ENCODE measurements around the gene KIF2A. TPM values are rescaled to one million over a fixed set of nuclear protein-coding genes. Genes with fewer than 3 reads are reported as not detected.
A peak's percentile ranks its signal among the peaks of the same experiment; 100 is the strongest.

Gene KIF2A
- total and polyA plus RNA-seq, 2 of the 13 experiments (the other 11 are each of a cell fraction or from before 2014, with no cell fraction given): 8.5 to 19.2 TPM

GRCh38 chr5:62305715-62306322 is at the start of gene KIF2A (continued):
- TF ChIP-seq ZNF230 (CRISPR knock-in tag; IDR thresholded peaks at IDR 0.05) (0 out of 2 replicates have a peak, but pooled peaks have one; percentile 39), ZNF501 (CRISPR knock-in tag; IDR thresholded peaks at IDR 0.05) (peak; percentile 68; the same call in 1 of the 2 replicates), ZNF563 (CRISPR knock-in tag; IDR thresholded peaks at IDR 0.05) (peak; percentile 82; the same call in 1 of the 2 replicates), NFKB2 (CRISPR knock-in tag; IDR thresholded peaks at IDR 0.05; ENCODE audit: borderline replicate concordance) (0 out of 2 replicates have a peak, but pooled peaks have one; percentile 33), SOX5 (CRISPR knock-in tag; IDR thresholded peaks at IDR 0.05; ENCODE audit: borderline replicate concordance) (peak; percentile 22; the same call in 1 of the 2 replicates), CCDC6 (CRISPR knock-in tag; IDR thresholded peaks at IDR 0.05) (peak; percentile 93), THAP11 (CRISPR knock-in tag; IDR thresholded peaks at IDR 0.05) (peak; percentile 73; the same call in 1 of the 2 replicates), ZNF296 (CRISPR knock-in tag; conservative IDR thresholded peaks at IDR 0.05) (no peak), FLYWCH1 (CRISPR knock-in tag; IDR thresholded peaks at IDR 0.05) (no peak), ZNF367 (CRISPR knock-in tag; IDR thresholded peaks at IDR 0.05; ENCODE audit: borderline replicate concordance) (peak; percentile 64; the same call in 1 of the 2 replicates), JUN (CRISPR knock-in tag; IDR thresholded peaks at IDR 0.05) (0 out of 2 replicates have a peak, but pooled peaks have one; percentile 35), SNAPC2 (CRISPR knock-in tag; IDR thresholded peaks at IDR 0.05) (peak; percentile 79; the same call in 1 of the 2 replicates), SCMH1 (CRISPR knock-in tag; IDR thresholded peaks at IDR 0.05; ENCODE audit: borderline replicate concordance) (no peak), SMYD3 (CRISPR knock-in tag; IDR thresholded peaks at IDR 0.05) (peak; percentile 80), PRMT3 (CRISPR knock-in tag; IDR thresholded peaks at IDR 0.05; ENCODE audit: borderline replicate concordance, low read depth) (peak; percentile 89), ZBTB2 (CRISPR knock-in tag; IDR thresholded peaks at IDR 0.05; ENCODE audit: low read depth) (no peak)
- TF ChIP-seq, protein P1, sequence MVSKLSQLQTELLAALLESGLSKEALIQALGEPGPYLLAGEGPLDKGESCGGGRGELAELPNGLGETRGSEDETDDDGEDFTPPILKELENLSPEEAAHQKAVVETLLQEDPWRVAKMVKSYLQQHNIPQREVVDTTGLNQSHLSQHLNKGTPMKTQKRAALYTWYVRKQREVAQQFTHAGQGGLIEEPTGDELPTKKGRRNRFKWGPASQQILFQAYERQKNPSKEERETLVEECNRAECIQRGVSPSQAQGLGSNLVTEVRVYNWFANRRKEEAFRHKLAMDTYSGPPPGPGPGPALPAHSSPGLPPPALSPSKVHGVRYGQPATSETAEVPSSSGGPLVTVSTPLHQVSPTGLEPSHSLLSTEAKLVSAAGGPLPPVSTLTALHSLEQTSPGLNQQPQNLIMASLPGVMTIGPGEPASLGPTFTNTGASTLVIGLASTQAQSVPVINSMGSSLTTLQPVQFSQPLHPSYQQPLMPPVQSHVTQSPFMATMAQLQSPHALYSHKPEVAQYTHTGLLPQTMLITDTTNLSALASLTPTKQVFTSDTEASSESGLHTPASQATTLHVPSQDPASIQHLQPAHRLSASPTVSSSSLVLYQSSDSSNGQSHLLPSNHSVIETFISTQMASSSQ (IDR thresholded peaks at IDR 0.05; ENCODE audit: low read depth): no peak
- TF ChIP-seq, protein P1 (CRISPR knock-in tag; IDR thresholded peaks at IDR 0.05; ENCODE audit: borderline replicate concordance): no peak; the same call in 1 of the 2 replicates
- TF ChIP-seq, protein P2, sequence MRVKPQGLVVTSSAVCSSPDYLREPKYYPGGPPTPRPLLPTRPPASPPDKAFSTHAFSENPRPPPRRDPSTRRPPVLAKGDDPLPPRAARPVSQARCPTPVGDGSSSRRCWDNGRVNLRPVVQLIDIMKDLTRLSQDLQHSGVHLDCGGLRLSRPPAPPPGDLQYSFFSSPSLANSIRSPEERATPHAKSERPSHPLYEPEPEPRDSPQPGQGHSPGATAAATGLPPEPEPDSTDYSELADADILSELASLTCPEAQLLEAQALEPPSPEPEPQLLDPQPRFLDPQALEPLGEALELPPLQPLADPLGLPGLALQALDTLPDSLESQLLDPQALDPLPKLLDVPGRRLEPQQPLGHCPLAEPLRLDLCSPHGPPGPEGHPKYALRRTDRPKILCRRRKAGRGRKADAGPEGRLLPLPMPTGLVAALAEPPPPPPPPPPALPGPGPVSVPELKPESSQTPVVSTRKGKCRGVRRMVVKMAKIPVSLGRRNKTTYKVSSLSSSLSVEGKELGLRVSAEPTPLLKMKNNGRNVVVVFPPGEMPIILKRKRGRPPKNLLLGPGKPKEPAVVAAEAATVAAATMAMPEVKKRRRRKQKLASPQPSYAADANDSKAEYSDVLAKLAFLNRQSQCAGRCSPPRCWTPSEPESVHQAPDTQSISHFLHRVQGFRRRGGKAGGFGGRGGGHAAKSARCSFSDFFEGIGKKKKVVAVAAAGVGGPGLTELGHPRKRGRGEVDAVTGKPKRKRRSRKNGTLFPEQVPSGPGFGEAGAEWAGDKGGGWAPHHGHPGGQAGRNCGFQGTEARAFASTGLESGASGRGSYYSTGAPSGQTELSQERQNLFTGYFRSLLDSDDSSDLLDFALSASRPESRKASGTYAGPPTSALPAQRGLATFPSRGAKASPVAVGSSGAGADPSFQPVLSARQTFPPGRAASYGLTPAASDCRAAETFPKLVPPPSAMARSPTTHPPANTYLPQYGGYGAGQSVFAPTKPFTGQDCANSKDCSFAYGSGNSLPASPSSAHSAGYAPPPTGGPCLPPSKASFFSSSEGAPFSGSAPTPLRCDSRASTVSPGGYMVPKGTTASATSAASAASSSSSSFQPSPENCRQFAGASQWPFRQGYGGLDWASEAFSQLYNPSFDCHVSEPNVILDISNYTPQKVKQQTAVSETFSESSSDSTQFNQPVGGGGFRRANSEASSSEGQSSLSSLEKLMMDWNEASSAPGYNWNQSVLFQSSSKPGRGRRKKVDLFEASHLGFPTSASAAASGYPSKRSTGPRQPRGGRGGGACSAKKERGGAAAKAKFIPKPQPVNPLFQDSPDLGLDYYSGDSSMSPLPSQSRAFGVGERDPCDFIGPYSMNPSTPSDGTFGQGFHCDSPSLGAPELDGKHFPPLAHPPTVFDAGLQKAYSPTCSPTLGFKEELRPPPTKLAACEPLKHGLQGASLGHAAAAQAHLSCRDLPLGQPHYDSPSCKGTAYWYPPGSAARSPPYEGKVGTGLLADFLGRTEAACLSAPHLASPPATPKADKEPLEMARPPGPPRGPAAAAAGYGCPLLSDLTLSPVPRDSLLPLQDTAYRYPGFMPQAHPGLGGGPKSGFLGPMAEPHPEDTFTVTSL (CRISPR knock-in tag; IDR thresholded peaks at IDR 0.05; ENCODE audit: borderline replicate concordance): no peak
